ENCODE results near the gene NUP214. TPM values are rescaled to one million over a fixed set of nuclear protein-coding genes. Genes with fewer than 3 reads are reported as not detected.

Gene NUP214
- total RNA-seq, 1 experiment from 2014 or later, result 35.5 TPM

GRCh38 chr9:131236161-131236560 lies 110.8 kb downstream of the NUP214 start:
- Histone ChIP-seq H3K4me2 (ENCODE audit: low read length) (no peak overlapping the region), H3K9me2 (ENCODE audit: insufficient read depth) (no peaks in the 10 kb centered on the region), H3K27ac (ENCODE audit: low read depth, low read length) (no peak overlapping the region), H4K20me1 (ENCODE audit: insufficient read depth) (no peaks in the 10 kb centered on the region), H3K9ac (ENCODE audit: low read length) (no peak overlapping the region), H3K27me3 (ENCODE audit: insufficient read depth, low read length) (no peaks in the 10 kb centered on the region), H3K79me2 (ENCODE audit: insufficient read depth, low read length) (no peaks in the 10 kb centered on the region), H3K4me1 (ENCODE audit: control insufficient read depth in 1 of 2, insufficient read depth in 2 of 2, low read length in 2 of 2) (0 out of 4 replicates have a peak, but pooled peaks cover 0 to 3% of the 10 kb centered on the region in 2 experiments), H2AFZ (ENCODE audit: low read depth, low read length, poor library complexity, severe bottlenecking) (no peak overlapping the region), H3K36me3 (ENCODE audit: control insufficient read depth in 1 of 2, insufficient read depth in 2 of 2, low read length in 2 of 2) (peaks cover 16 to 18% of the 10 kb centered on the region in 2 experiments; a peak in 3 of 4 replicates), H3K4me3 (replicated peaks in 1 of 2; ENCODE audit: low read depth in 1 of 2, low read length in 2 of 2) (no peak overlapping the region), H3K9me3 (ENCODE audit: control insufficient read depth in 1 of 2, insufficient read depth in 1 of 2, low read depth in 1 of 2, low read length in 2 of 2) (no peaks in the 10 kb centered on the region)
- CTCF ChIA-PET, result no interaction called here
- no peak for DNase-seq (ENCODE audit: low read depth, low spot score)
- intact Hi-C loops (cut with micrococcal nuclease), result no loop called here
- RAD21 ChIA-PET (ENCODE audit: low non-redundant PET in 1 of 2, low total read pairs in 2 of 2, uncharacterized antibody in 2 of 2, unreplicated experiment in 2 of 2), result no interaction called here
- BruUV-seq (replicated peaks), result no TSS peak
- POLR2A ChIA-PET, result no interaction called here
- no peak for ATAC-seq
- TF ChIP-seq POLR2AphosphoS5 (IDR thresholded peaks at IDR 0.05; ENCODE audit: low read depth, low read length) (no peak), EZH2 (IDR thresholded peaks at IDR 0.05) (no peak), RAD21 (IDR thresholded peaks at IDR 0.05; ENCODE audit: low read depth) (no peak), ATF3 (IDR thresholded peaks at IDR 0.05) (no peak), EGR1 (IDR thresholded peaks at IDR 0.05; ENCODE audit: low read depth) (no peak), SP1 (IDR thresholded peaks at IDR 0.05; ENCODE audit: low read depth) (no peak), YY1 (IDR thresholded peaks at IDR 0.05; ENCODE audit: extremely low read depth, insufficient replicate concordance, low read depth, low read length) (no peak), SIN3A (IDR thresholded peaks at IDR 0.05; ENCODE audit: low read depth) (no peak), CEBPB (IDR thresholded peaks at IDR 0.05; ENCODE audit: low read depth) (no peak), ZNF274 (IDR thresholded peaks at IDR 0.05; ENCODE audit: low read depth, low read length) (no peak), ZBTB33 (IDR thresholded peaks at IDR 0.05; ENCODE audit: extremely low read depth, insufficient replicate concordance, low read length) (no peak), TCF7L2 (IDR thresholded peaks at IDR 0.05; ENCODE audit: borderline replicate concordance, extremely low read depth, insufficient read depth, insufficient read length) (no peak), CBX3 (IDR thresholded peaks at IDR 0.05; ENCODE audit: low read depth) (no peak), ELF1 (IDR thresholded peaks at IDR 0.05; ENCODE audit: borderline replicate concordance, low read depth) (no peak), FOSL1 (IDR thresholded peaks at IDR 0.05; ENCODE audit: low read depth) (no peak), CTCF (IDR thresholded peaks at IDR 0.05 in 2 of 3, conservative IDR thresholded peaks at IDR 0.05 in 1 of 3; ENCODE audit: borderline replicate concordance in 1 of 3, insufficient read depth in 1 of 3, low read depth in 2 of 3, low read length in 2 of 3) (no peak), ZFX (IDR thresholded peaks at IDR 0.05) (no peak), JUND (IDR thresholded peaks at IDR 0.05) (no peak)
- TF ChIP-seq, protein P1, sequence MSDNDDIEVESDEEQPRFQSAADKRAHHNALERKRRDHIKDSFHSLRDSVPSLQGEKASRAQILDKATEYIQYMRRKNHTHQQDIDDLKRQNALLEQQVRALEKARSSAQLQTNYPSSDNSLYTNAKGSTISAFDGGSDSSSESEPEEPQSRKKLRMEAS (IDR thresholded peaks at IDR 0.05), result no peak
- TF ChIP-seq, protein P2, sequence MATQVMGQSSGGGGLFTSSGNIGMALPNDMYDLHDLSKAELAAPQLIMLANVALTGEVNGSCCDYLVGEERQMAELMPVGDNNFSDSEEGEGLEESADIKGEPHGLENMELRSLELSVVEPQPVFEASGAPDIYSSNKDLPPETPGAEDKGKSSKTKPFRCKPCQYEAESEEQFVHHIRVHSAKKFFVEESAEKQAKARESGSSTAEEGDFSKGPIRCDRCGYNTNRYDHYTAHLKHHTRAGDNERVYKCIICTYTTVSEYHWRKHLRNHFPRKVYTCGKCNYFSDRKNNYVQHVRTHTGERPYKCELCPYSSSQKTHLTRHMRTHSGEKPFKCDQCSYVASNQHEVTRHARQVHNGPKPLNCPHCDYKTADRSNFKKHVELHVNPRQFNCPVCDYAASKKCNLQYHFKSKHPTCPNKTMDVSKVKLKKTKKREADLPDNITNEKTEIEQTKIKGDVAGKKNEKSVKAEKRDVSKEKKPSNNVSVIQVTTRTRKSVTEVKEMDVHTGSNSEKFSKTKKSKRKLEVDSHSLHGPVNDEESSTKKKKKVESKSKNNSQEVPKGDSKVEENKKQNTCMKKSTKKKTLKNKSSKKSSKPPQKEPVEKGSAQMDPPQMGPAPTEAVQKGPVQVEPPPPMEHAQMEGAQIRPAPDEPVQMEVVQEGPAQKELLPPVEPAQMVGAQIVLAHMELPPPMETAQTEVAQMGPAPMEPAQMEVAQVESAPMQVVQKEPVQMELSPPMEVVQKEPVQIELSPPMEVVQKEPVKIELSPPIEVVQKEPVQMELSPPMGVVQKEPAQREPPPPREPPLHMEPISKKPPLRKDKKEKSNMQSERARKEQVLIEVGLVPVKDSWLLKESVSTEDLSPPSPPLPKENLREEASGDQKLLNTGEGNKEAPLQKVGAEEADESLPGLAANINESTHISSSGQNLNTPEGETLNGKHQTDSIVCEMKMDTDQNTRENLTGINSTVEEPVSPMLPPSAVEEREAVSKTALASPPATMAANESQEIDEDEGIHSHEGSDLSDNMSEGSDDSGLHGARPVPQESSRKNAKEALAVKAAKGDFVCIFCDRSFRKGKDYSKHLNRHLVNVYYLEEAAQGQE (IDR thresholded peaks at IDR 0.05; ENCODE audit: low read depth), result no peak
